ENCODE measurements around the gene SPSB4. TPM values are rescaled to one million over a fixed set of nuclear protein-coding genes. Genes with fewer than 3 reads are reported as not detected.
"Not testable (repeated sequence)": the region's sequence is repeated elsewhere in the genome, so short reads cannot be mapped to it uniquely, and the experiment has no call there.

Gene SPSB4
- total and polyA plus RNA-seq, 4 experiments from 2014 or later = not detected

GRCh38 chr3:141114179-141114745 is 63.1 kb downstream of the SPSB4 start:
- Mint-ChIP-seq H3K4me3 (no peak overlapping the region), H3K36me3 (no peaks in the 10 kb centered on the region)

GRCh38 chr3:141114816-141115460 is 63.8 kb downstream of the SPSB4 start:
- no peak overlapping the region for H3K4me3 Mint-ChIP-seq
- Histone ChIP-seq H3K4me1 (ENCODE audit: insufficient read depth, low read length) (no peaks in the 10 kb centered on the region), H3K4me3 (ENCODE audit: low read length in 2 of 2) (no peak overlapping the region), H3K27me3 (ENCODE audit: insufficient read depth, low read length) (no peaks in the 10 kb centered on the region), H3K36me3 (ENCODE audit: insufficient read depth, low read length) (no peaks in the 10 kb centered on the region), H3K27ac (ENCODE audit: low read depth, low read length) (no peak overlapping the region), H3K9me3 (ENCODE audit: control insufficient read depth in 1 of 2, low read length in 2 of 2) (no peaks in the 10 kb centered on the region)
- H3K27ac Mint-ChIP-seq = no peak overlapping the region
- intact Hi-C loops (cut with micrococcal nuclease) = no loop called here
- DNase-seq = no peak
- peaks cover 2 to 5% of the 10 kb centered on the region in 2 donors for H3K27me3 Mint-ChIP-seq
- H3K36me3 Mint-ChIP-seq = no peaks in the 10 kb centered on the region
- POLR2A ChIA-PET (ENCODE audit: partially characterized antibody) = no interaction called here
- CTCF ChIA-PET (ENCODE audit: partially characterized antibody) = interaction anchor here (1.4 to 1.5 kb wide), 2 partner anchors 9 to 217 kb away, joined by 7 to 8 read pairs; no protein-coding TSS in a partner anchor
- peaks cover 0 to 5% (median 0%) of the 10 kb centered on the region in 8 donors for H3K9me3 Mint-ChIP-seq
- no peaks in the 10 kb centered on the region for H3K4me1 Mint-ChIP-seq

More at GRCh38 chr3:141114179-141114745, 63.1 kb downstream of the SPSB4 start:
- intact Hi-C loops (cut with micrococcal nuclease) = no loop called here
- POLR2A ChIA-PET (ENCODE audit: partially characterized antibody) = no interaction called here
- Histone ChIP-seq H3K27me3 (ENCODE audit: insufficient read depth, low read length) (no peaks in the 10 kb centered on the region), H3K36me3 (ENCODE audit: insufficient read depth, low read length) (no peaks in the 10 kb centered on the region), H3K4me3 (ENCODE audit: low read length in 2 of 2) (no peak overlapping the region), H3K4me1 (ENCODE audit: insufficient read depth, low read length) (no peaks in the 10 kb centered on the region), H3K9me3 (ENCODE audit: control insufficient read depth in 1 of 2, low read length in 2 of 2) (no peaks in the 10 kb centered on the region), H3K27ac (ENCODE audit: low read depth, low read length) (no peak overlapping the region)
- no peaks in the 10 kb centered on the region for H3K4me1 Mint-ChIP-seq
- CTCF ChIA-PET (ENCODE audit: partially characterized antibody) = interaction anchor here (0.7 to 1.5 kb wide), 2 partner anchors 10 to 216 kb away, joined by 3 to 7 read pairs; no protein-coding TSS in a partner anchor
- peaks cover 2 to 4% of the 10 kb centered on the region in 2 donors for H3K27me3 Mint-ChIP-seq
- peaks cover 0 to 3% (median 0%) of the 10 kb centered on the region in 8 donors for H3K9me3 Mint-ChIP-seq
- no peak overlapping the region for H3K27ac Mint-ChIP-seq
- no peak for DNase-seq

GRCh38 chr3:141115789-141116541 is 64.8 kb downstream of the SPSB4 start:
- no peaks in the 10 kb centered on the region for H3K27me3 ChIP-seq (ENCODE audit: insufficient read depth, low read length)
- no peak for DNase-seq
- Mint-ChIP-seq H3K9me3 (peaks cover 0 to 5% (median 0%) of the 10 kb centered on the region in 8 donors), H3K4me3 (no peak overlapping the region), H3K27ac (no peak overlapping the region), H3K27me3 (peaks cover 5 to 6% of the 10 kb centered on the region in 2 donors), H3K36me3 (no peaks in the 10 kb centered on the region), H3K4me1 (no peaks in the 10 kb centered on the region)
- H3K36me3 ChIP-seq (ENCODE audit: insufficient read depth, low read length) = no peaks in the 10 kb centered on the region
- intact Hi-C loops (cut with micrococcal nuclease) = no loop called here
- H3K4me1 ChIP-seq (ENCODE audit: insufficient read depth, low read length) = no peaks in the 10 kb centered on the region
- CTCF ChIA-PET (ENCODE audit: partially characterized antibody) = interaction anchor here (1.4 kb wide), 1 partner anchor 10 kb away, joined by 8 read pairs; no protein-coding TSS in a partner anchor
- H3K9me3 ChIP-seq (ENCODE audit: control insufficient read depth in 1 of 2, low read length in 2 of 2) = no peaks in the 10 kb centered on the region
- no peak overlapping the region for H3K4me3 ChIP-seq (ENCODE audit: low read length in 2 of 2)
- POLR2A ChIA-PET (ENCODE audit: partially characterized antibody) = no interaction called here
- H3K27ac ChIP-seq (ENCODE audit: low read depth, low read length) = no peak overlapping the region

- Histone ChIP-seq H3K4me1 (ENCODE audit: insufficient read depth, low read length) (no peaks in the 10 kb centered on the region), H3K27me3 (ENCODE audit: insufficient read depth, low read length) (no peaks in the 10 kb centered on the region), H3K9me3 (ENCODE audit: control insufficient read depth in 1 of 2, low read length in 2 of 2) (no peaks in the 10 kb centered on the region), H3K27ac (ENCODE audit: low read depth, low read length) (no peak overlapping the region), H3K4me3 (ENCODE audit: low read length in 2 of 2) (no peak overlapping the region), H3K36me3 (ENCODE audit: insufficient read depth, low read length) (no peaks in the 10 kb centered on the region)
- Mint-ChIP-seq H3K27me3 (peaks cover 9% of the 10 kb centered on the region in 2 donors), H3K4me3 (no peak overlapping the region), H3K4me1 (no peaks in the 10 kb centered on the region), H3K27ac (no peak overlapping the region), H3K36me3 (no peaks in the 10 kb centered on the region), H3K9me3 (peaks cover 0 to 5% (median 0%) of the 10 kb centered on the region in 8 donors)
- intact Hi-C loops (cut with micrococcal nuclease) = no loop called here
- no peak for DNase-seq
- CTCF ChIA-PET (ENCODE audit: partially characterized antibody) = interaction anchor here (1.3 kb wide), 1 partner anchor 14 kb away, joined by 4 read pairs; no protein-coding TSS in a partner anchor
- POLR2A ChIA-PET (ENCODE audit: partially characterized antibody) = no interaction called here
These were observed 65.6 kb downstream of the SPSB4 start for GRCh38 chr3:141116721-141117120.

GRCh38 chr3:141117982-141118381 is 66.8 kb downstream of the SPSB4 start:
- not testable (repeated sequence) for DNase-seq, H3K36me3 Mint-ChIP-seq

GRCh38 chr3:141122455-141123030 is 71.4 kb downstream of the SPSB4 start:
- DNase-seq = no peak
- ChIA-PET POLR2A (ENCODE audit: partially characterized antibody) (no interaction called here), CTCF (ENCODE audit: partially characterized antibody) (no interaction called here)
- Mint-ChIP-seq H3K4me1 (no peaks in the 10 kb centered on the region), H3K9me3 (peaks cover 0 to 5% (median 0%) of the 10 kb centered on the region in 8 donors), H3K4me3 (no peak overlapping the region), H3K27ac (no peak overlapping the region), H3K36me3 (no peaks in the 10 kb centered on the region), H3K27me3 (peaks cover 17 to 30% of the 10 kb centered on the region in 2 donors)
- no peak overlapping the region for H3K4me3 ChIP-seq (ENCODE audit: low read length in 2 of 2)
- H3K36me3 ChIP-seq (ENCODE audit: insufficient read depth, low read length) = no peaks in the 10 kb centered on the region
- H3K9me3 ChIP-seq (ENCODE audit: control insufficient read depth in 1 of 2, low read length in 2 of 2) = no peaks in the 10 kb centered on the region
- H3K27ac ChIP-seq (ENCODE audit: low read depth, low read length) = no peak overlapping the region
- intact Hi-C loops (cut with micrococcal nuclease) = no loop called here
- no peaks in the 10 kb centered on the region for H3K27me3 ChIP-seq (ENCODE audit: insufficient read depth, low read length)
- H3K4me1 ChIP-seq (ENCODE audit: insufficient read depth, low read length) = no peaks in the 10 kb centered on the region

More at GRCh38 chr3:141117982-141118381, 66.8 kb downstream of the SPSB4 start:
- H3K4me1 Mint-ChIP-seq; CTCF ChIA-PET (ENCODE audit: partially characterized antibody); H3K9me3 ChIP-seq (ENCODE audit: control insufficient read depth in 1 of 2, low read length in 2 of 2); H3K4me3 Mint-ChIP-seq; H3K27me3 ChIP-seq (ENCODE audit: insufficient read depth, low read length); intact Hi-C loops (cut with micrococcal nuclease); H3K36me3 ChIP-seq (ENCODE audit: insufficient read depth, low read length); H3K4me1 ChIP-seq (ENCODE audit: insufficient read depth, low read length); H3K27ac ChIP-seq (ENCODE audit: low read depth, low read length); POLR2A ChIA-PET (ENCODE audit: partially characterized antibody); H3K4me3 ChIP-seq (ENCODE audit: low read length in 2 of 2); H3K9me3 Mint-ChIP-seq; H3K27ac Mint-ChIP-seq: not testable (repeated sequence)
- H3K27me3 Mint-ChIP-seq = peaks cover 9 to 11% of the 10 kb centered on the region in 2 donors
